ENCODE measurements around the gene GAGE13. TPM values are rescaled to one million over a fixed set of nuclear protein-coding genes. Genes with fewer than 3 reads are reported as not detected.
"Not testable (repeated sequence)": the region's sequence is repeated elsewhere in the genome, so short reads cannot be mapped to it uniquely, and the experiment has no call there.

GAGE13 gene
- total and polyA plus RNA-seq, 2 donors (not counting 3 experiments of a cell fraction or from before 2014, with no cell fraction given): not detected

DNA sequence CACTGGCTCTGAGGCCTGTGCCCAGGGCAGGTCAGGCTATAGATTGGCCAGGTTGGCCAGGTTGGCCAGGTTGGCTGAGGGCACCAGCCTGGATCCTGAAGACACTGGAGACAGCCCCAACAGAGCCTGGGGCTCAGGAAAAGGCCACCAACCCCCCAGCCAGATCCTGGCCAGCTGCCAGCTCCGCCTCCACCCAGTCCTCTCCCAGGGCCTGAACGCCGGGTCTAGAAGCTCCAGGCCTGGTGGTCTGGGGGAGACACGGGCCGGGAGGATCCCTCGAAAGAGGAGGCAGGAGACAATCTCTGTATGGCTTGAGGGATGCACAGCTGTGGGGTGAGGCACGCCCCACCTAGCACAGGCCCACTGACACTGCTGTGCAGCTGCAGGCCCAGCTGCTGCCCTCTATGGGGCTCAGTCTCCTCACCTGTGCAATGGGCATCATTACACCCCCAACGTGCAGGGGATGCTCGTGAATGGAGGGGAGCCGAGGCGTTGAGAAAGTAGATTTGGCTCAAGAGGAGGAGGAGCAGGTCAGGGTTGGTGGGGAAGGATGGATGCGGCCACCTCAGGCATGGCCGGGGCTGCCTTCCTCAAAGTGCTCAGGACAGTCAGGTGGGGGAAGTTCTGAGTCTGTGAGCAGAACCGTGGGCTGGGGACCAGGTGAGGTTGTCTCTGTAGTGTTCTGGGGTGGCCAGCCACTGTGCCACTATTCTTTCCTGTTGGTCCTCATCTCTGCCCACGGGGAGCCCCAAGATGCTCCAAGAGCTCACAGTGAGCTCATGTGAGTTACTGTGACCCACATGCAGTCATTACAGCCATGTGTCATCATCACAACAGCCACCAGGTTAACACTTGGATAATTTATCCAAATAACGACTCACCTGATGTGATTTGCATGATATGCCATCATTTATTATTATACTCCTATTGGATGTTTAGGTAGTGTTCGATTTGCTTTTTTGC lies 38.7 kb upstream of the GAGE13 start:
- intact Hi-C loops (cut with micrococcal nuclease) (loop anchor here (1.0 to 5.0 kb wide), 2 partner anchors 462 to 545 kb away; no protein-coding TSS in a partner anchor), dilution Hi-C loops (cut with MboI; ENCODE audit: extremely low pct_ligation_motif_present, low sequenced_read_pairs) (no loop called here)
- DNase-seq (ENCODE audit: low read depth, low spot score) (no peak), FAIRE-seq (no peak)
- Histone ChIP-seq H3K79me2 (ENCODE audit: control insufficient read depth, insufficient read depth, low read length) (no peaks in the 10 kb centered on the region), H3K4me3 (replicated peaks in 1 of 3; ENCODE audit: insufficient read depth in 1 of 3, low read depth in 1 of 3, low read length in 3 of 3) (no peak overlapping the region), H2AFZ (ENCODE audit: low read depth, low read length) (no peak overlapping the region), H3K27ac (ENCODE audit: insufficient read depth, low read depth, low read length) (no peak overlapping the region), H3K36me3 (ENCODE audit: control insufficient read depth in 2 of 2, extremely low read depth in 1 of 2, insufficient read depth in 2 of 2, low read length in 2 of 2) (no peaks in the 10 kb centered on the region), H3K4me1 (ENCODE audit: control insufficient read depth, extremely low read depth, insufficient read depth, low read length) (no peaks in the 10 kb centered on the region), H3K9ac (replicated peaks; ENCODE audit: extremely low read depth, insufficient read depth, low read length) (no peak overlapping the region), H4K20me1 (replicated peaks; ENCODE audit: control insufficient read depth, extremely low read depth, insufficient read depth, low read length) (no peaks in the 10 kb centered on the region), H3K9me1 (replicated peaks; ENCODE audit: control insufficient read depth, extremely low read depth, insufficient read depth, low read length) (no peaks in the 10 kb centered on the region), H3K4me2 (ENCODE audit: insufficient read depth, low read length) (no peak overlapping the region), H3K27me3 (ENCODE audit: control insufficient read depth in 2 of 2, insufficient read depth in 2 of 2, low read length in 2 of 2) (no peaks in the 10 kb centered on the region), H3K9me3 (replicated peaks; ENCODE audit: control insufficient read depth, insufficient read depth, low read length) (no peaks in the 10 kb centered on the region)
- no TSS peak for BruUV-seq (replicated peaks)
- ChIA-PET CTCF (no interaction called here), POLR2A (no interaction called here)
- TF ChIP-seq GATA2 (IDR thresholded peaks at IDR 0.05; ENCODE audit: insufficient read depth, insufficient read length, low read depth, low read length): no peak
- no peak for TF ChIP-seq POLR2AphosphoS5 (IDR thresholded peaks at IDR 0.05; ENCODE audit: insufficient read depth, low read depth, low read length)
- TF ChIP-seq MYC (IDR thresholded peaks at IDR 0.05; ENCODE audit: low read depth, low read length): no peak
- no peak for TF ChIP-seq JUN (IDR thresholded peaks at IDR 0.05; ENCODE audit: borderline replicate concordance, insufficient read depth, insufficient read length, low read depth)
- TF ChIP-seq, protein P1, sequence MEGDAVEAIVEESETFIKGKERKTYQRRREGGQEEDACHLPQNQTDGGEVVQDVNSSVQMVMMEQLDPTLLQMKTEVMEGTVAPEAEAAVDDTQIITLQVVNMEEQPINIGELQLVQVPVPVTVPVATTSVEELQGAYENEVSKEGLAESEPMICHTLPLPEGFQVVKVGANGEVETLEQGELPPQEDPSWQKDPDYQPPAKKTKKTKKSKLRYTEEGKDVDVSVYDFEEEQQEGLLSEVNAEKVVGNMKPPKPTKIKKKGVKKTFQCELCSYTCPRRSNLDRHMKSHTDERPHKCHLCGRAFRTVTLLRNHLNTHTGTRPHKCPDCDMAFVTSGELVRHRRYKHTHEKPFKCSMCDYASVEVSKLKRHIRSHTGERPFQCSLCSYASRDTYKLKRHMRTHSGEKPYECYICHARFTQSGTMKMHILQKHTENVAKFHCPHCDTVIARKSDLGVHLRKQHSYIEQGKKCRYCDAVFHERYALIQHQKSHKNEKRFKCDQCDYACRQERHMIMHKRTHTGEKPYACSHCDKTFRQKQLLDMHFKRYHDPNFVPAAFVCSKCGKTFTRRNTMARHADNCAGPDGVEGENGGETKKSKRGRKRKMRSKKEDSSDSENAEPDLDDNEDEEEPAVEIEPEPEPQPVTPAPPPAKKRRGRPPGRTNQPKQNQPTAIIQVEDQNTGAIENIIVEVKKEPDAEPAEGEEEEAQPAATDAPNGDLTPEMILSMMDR (IDR thresholded peaks at IDR 0.05; ENCODE audit: extremely low read depth in 1 of 2, insufficient read depth in 1 of 2, low read depth in 1 of 2, low read length in 2 of 2): no peak
- TF ChIP-seq MAX (IDR thresholded peaks at IDR 0.05; ENCODE audit: insufficient read depth, insufficient read length): no peak
- TF ChIP-seq FOS (IDR thresholded peaks at IDR 0.05; ENCODE audit: borderline replicate concordance, insufficient read depth, low read length): no peak
- TF ChIP-seq POLR2A (IDR thresholded peaks at IDR 0.05; ENCODE audit: low read depth, low read length): no peak
- TF ChIP-seq EZH2 (IDR thresholded peaks at IDR 0.05; ENCODE audit: borderline replicate concordance, low read depth, low read length, severe bottlenecking): no peak

DNA sequence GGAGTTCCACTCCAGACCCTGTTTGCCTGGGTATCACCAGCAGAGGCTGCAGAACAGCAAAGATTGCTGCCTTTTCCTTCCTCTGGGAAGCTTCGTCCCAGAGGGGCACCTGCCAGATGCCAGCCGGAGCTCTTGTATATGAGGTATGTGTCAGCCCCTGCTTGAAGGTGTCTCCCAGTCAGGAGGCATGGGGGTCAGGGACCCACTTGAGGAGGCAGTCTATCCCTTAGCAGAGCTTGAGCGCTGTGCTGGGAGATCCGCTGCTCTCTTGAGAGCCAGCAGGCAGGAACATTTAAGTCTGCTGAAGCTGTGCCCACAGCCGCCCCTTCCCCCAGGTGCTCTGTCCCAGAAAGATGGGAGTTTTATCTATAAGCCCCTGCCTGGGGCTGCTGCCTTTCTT lies 32.1 kb upstream of the GAGE13 start:
- H3K4me2 ChIP-seq (ENCODE audit: insufficient read depth, low read length); POLR2A ChIA-PET; H4K20me1 ChIP-seq (replicated peaks; ENCODE audit: control insufficient read depth, extremely low read depth, insufficient read depth, low read length); H2AFZ ChIP-seq (ENCODE audit: low read depth, low read length); CTCF ChIA-PET; FAIRE-seq; DNase-seq (ENCODE audit: low read depth, low spot score); H3K9ac ChIP-seq (replicated peaks; ENCODE audit: extremely low read depth, insufficient read depth, low read length); H3K4me1 ChIP-seq (ENCODE audit: control insufficient read depth, extremely low read depth, insufficient read depth, low read length); H3K4me3 ChIP-seq (replicated peaks in 1 of 3; ENCODE audit: insufficient read depth in 1 of 3, low read depth in 1 of 3, low read length in 3 of 3); intact Hi-C loops (cut with micrococcal nuclease); H3K9me1 ChIP-seq (replicated peaks; ENCODE audit: control insufficient read depth, extremely low read depth, insufficient read depth, low read length); H3K27ac ChIP-seq (ENCODE audit: insufficient read depth, low read depth, low read length); H3K9me3 ChIP-seq (replicated peaks; ENCODE audit: control insufficient read depth, insufficient read depth, low read length); dilution Hi-C loops (cut with MboI; ENCODE audit: extremely low pct_ligation_motif_present, low sequenced_read_pairs); BruUV-seq (replicated peaks); H3K36me3 ChIP-seq (ENCODE audit: control insufficient read depth in 2 of 2, extremely low read depth in 1 of 2, insufficient read depth in 2 of 2, low read length in 2 of 2); H3K27me3 ChIP-seq (ENCODE audit: control insufficient read depth in 2 of 2, insufficient read depth in 2 of 2, low read length in 2 of 2); H3K79me2 ChIP-seq (ENCODE audit: control insufficient read depth, insufficient read depth, low read length): not testable (repeated sequence)
